ENCODE data around the gene PANK2. TPM values are rescaled to one million over a fixed set of nuclear protein-coding genes. Genes with fewer than 3 reads are reported as not detected.
"Not testable (repeated sequence)": the region's sequence is repeated elsewhere in the genome, so short reads cannot be mapped to it uniquely, and the experiment has no call there.

Gene PANK2
- total RNA-seq, 1 donor from 2014 or later = 32.5 TPM

- no peak for DNase-seq (ENCODE audit: low spot score)
Measured at GRCh38 chr20:3927486-3928291, 38.5 kb downstream of the PANK2 start.

- DNase-seq (ENCODE audit: low spot score) = no peak
Measured at GRCh38 chr20:3929713-3930060, 40.5 kb downstream of the PANK2 start.

GRCh38 chr20:3930265-3931206, 41.3 kb downstream of the PANK2 start:
- DNase-seq (ENCODE audit: low spot score) = no peak

GRCh38 chr20:3931664-3932063, 42.5 kb downstream of the PANK2 start:
- no peak for DNase-seq (ENCODE audit: low spot score)

GRCh38 chr20:3932277-3932676, 43.1 kb downstream of the PANK2 start:
- DNase-seq (ENCODE audit: low spot score) = no peak

GRCh38 chr20:3932681-3933080, 43.5 kb downstream of the PANK2 start:
- no peak for DNase-seq (ENCODE audit: low spot score)

GRCh38 chr20:3933218-3933617, 44.0 kb downstream of the PANK2 start:
- DNase-seq (ENCODE audit: low spot score) = no peak

- DNase-seq (ENCODE audit: low spot score) = no peak
Measured at GRCh38 chr20:3934624-3935023, 45.4 kb downstream of the PANK2 start.

- no peak for DNase-seq (ENCODE audit: low spot score)
Measured at GRCh38 chr20:3935295-3935955, 46.2 kb downstream of the PANK2 start.

GRCh38 chr20:3935956-3936340, 46.8 kb downstream of the PANK2 start:
- no peak for DNase-seq (ENCODE audit: low spot score)

GRCh38 chr20:3937618-3938017, 48.4 kb downstream of the PANK2 start:
- no peak for DNase-seq (ENCODE audit: low spot score)

- no peak for DNase-seq (ENCODE audit: low spot score)
Measured at GRCh38 chr20:3940905-3941304, 51.7 kb downstream of the PANK2 start.

GRCh38 chr20:3946666-3947065, 57.5 kb downstream of the PANK2 start:
- DNase-seq (ENCODE audit: low spot score) = not testable (repeated sequence)

GRCh38 chr20:3964719-3965118, 75.5 kb downstream of the PANK2 start:
- DNase-seq (ENCODE audit: low spot score) = no peak

GRCh38 chr20:3966571-3966970, 77.4 kb downstream of the PANK2 start:
- DNase-seq (ENCODE audit: low spot score) = no peak

- no peak for DNase-seq (ENCODE audit: low spot score)
Measured at GRCh38 chr20:3970016-3970415, 80.8 kb downstream of the PANK2 start.

GRCh38 chr20:3971145-3971544, 82.0 kb downstream of the PANK2 start:
- no peak for DNase-seq (ENCODE audit: low spot score)

- no peak for DNase-seq (ENCODE audit: low spot score)
Measured at GRCh38 chr20:3972161-3972560, 83.0 kb downstream of the PANK2 start.

- not testable (repeated sequence) for DNase-seq (ENCODE audit: low spot score)
Measured at GRCh38 chr20:3972631-3973030, 83.4 kb downstream of the PANK2 start.

GRCh38 chr20:3973705-3974104, 84.5 kb downstream of the PANK2 start:
- DNase-seq (ENCODE audit: low spot score) = no peak

GRCh38 chr20:3976511-3976910, 87.3 kb downstream of the PANK2 start:
- DNase-seq (ENCODE audit: low spot score) = no peak

All from mucosa of gallbladder (tissue), 1 donor.